ENCODE results near the gene ME3.

The ME3 gene

DNA sequence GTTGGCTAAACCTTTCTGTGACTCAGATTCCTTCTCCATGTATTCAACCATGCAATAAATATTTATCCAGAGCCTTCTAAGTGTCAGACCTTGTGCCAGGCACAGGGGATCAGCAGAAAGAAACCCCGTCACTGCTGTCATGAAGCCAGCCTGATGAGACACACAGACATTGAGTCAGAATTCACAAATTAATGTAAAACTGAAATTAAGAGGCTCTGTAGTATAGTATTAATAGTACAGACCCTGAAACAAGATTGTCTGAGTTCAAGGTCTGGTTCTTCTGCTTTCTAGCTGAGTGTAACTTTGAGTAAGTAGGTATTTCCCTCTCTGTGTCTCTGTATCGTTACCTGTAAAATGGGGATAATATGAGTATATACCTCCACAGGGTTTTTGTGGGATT, 46.9 kb downstream of the ME3 start:
- TF ChIP-seq, protein P1, sequence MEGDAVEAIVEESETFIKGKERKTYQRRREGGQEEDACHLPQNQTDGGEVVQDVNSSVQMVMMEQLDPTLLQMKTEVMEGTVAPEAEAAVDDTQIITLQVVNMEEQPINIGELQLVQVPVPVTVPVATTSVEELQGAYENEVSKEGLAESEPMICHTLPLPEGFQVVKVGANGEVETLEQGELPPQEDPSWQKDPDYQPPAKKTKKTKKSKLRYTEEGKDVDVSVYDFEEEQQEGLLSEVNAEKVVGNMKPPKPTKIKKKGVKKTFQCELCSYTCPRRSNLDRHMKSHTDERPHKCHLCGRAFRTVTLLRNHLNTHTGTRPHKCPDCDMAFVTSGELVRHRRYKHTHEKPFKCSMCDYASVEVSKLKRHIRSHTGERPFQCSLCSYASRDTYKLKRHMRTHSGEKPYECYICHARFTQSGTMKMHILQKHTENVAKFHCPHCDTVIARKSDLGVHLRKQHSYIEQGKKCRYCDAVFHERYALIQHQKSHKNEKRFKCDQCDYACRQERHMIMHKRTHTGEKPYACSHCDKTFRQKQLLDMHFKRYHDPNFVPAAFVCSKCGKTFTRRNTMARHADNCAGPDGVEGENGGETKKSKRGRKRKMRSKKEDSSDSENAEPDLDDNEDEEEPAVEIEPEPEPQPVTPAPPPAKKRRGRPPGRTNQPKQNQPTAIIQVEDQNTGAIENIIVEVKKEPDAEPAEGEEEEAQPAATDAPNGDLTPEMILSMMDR (IDR thresholded peaks at IDR 0.05): no peak

DNA sequence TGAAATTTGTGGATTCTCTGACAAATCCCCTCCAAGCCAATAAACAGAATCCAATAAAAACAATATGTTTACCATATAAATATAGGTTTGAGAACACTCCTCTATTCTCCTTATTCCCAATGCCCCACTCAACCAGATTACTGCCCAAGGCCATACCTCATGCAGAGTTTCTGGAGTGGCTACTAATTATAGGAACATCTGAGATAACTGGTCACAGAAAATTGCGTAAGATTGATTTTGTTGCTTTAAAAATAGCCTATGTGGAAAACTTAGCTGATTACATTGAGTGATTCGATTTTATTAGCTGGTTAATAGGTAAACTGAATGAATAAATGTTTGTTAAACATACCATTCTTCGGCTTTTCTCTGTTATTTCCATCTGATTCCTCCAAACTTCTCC, 48.0 kb downstream of the ME3 start:
- TF ChIP-seq, protein P1 (IDR thresholded peaks at IDR 0.05): no peak

DNA sequence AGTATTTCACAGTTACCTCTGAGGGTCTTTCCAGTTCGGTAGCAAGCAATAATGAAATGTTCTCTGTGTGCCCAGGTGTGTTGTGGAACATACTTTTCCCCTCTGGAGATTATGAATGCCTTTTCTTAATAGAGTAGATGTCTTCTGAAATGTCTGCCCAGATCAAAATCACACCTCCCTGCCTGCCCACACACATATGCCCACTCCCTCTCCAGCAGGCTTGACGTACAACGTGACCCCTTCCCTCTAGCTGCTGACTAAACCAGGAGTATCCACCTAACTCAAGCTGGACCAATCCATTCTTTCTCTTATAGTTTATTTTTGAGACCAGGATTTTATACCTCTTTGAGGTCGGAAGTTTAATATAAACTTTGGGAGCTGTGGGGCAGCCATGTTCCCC, 48.7 kb downstream of the ME3 start:
- TF ChIP-seq, protein P1 (IDR thresholded peaks at IDR 0.05): no peak

DNA sequence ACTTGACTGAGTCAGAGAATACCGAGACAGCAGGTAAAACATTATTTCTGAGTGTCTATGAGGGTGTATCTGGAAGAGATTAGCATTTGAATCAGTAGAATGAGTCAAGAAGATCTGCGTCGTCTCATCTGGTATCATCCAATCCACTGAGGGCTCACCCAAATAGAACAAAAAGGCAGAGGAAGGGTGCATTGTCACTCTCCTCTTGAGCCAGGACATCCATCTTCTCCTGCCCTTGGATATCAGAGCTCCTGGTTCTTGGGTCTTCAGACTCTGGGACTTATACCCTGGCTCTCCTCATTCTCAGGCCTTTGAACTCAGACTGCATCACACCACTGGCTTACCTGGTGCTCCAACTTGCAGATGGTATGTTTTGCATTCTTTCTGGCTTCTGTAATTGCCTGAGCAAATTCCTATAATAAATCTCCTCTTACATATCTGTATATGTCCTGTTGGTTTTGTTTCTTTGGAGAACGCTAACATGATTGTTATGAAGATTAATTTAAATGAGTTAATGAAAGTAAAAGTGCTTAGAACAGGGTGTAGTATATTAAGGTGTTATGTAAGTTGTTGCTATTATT, 49.3 kb downstream of the ME3 start:
- TF ChIP-seq, protein P1 (IDR thresholded peaks at IDR 0.05): no peak

DNA sequence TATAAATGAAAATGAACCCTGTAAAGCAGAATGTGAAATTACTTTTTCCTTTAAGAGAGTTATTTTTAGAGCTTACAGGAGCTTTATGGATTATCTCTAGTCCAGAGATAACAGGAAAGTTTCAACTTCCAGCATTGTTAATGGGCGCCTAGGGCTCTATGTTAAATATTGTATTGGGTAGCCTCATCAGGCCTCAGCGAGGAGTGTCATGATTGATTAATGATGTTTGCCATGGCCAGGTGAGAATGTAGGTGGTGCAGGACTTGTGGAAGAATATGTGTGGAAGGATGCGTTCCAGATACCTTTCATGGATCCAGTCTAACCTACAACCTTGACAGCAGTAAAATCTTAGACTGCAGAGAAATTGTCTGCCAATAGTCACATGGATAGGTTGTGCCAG, 50.6 kb downstream of the ME3 start:
- TF ChIP-seq, protein P1 (IDR thresholded peaks at IDR 0.05): no peak

DNA sequence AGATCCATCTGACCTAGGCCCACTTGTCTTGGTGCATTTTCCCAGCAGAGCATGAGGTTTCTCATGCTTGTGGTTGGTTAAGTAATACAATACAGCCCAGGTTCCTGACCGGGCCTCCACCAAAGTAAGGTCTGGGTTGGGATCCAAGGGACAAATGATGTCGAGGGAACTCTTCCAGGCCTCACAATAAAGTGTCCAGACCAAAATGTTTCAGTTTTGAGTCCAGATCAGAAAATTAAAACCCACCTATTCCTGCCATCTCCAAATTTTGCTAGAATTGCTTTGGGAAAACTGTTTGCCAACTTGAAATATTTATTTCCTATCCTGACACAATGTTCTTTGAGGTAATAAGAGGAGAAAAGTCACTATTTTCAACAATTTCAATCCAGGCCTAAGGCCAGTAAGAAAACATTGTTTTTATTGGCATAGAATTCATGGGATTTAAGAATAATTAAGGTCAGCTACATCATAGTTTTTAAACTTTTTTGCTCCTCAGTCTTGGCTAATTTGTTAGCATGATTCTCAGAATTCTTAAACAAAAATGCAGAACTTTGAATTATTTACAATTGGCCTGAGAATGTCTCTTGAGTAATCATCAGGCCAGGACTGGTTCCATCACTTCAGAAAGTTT, 51.4 kb downstream of the ME3 start:
- TF ChIP-seq, protein P1 (IDR thresholded peaks at IDR 0.05): no peak

DNA sequence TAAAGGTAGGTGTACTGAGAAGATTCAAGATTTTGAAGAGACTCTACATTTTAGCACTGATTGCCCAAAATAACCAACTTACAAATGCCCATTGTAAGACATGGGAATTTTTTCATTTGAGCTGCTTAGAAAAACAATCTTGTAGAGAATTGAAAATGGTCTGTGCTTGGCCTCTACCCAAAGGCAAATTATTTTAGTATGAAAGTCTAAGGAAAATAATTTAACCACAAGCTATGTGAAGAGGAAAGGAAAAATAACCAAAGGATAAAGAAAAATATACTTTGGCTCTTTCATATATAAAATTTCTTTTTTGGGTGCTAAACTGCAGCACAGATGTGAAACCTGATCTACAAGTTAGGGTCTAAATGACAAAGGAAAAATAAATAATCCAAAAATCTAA, 54.9 kb downstream of the ME3 start:
- TF ChIP-seq, protein P1 (IDR thresholded peaks at IDR 0.05): no peak

DNA sequence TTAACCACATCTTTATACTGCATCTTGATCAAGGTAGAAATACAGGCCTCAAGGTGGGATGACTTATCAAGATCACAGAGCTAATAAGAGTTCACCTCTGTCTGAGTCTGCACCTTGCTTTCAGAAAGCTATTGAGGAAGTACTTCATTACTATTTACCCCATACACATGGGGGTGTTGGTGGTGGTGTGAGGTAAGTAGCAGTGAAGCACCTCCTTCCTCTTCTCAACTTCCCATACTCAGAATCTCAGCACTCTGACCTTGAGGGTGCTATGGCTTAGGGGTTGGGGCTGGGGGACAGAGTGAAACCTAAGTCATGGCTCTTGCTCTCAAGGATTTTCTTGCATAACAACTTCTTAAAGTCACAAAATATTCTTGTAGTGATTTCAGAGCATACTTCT, 56.9 kb downstream of the ME3 start:
- TF ChIP-seq, protein P1 (IDR thresholded peaks at IDR 0.05): no peak

Measured in LNCAP (cell line).